GM12878 (cell line): ENCODE results near the gene KCND2. TPM values are rescaled to one million over a fixed set of nuclear protein-coding genes. Genes with fewer than 3 reads are reported as not detected.
A peak's percentile ranks its signal among the peaks of the same experiment; 100 is the strongest.

ENCODE experiments used
- ATAC-seq: fragments of 200-7000 bp; cut with Tn5 transposase; 3 replicates; pipeline ENCODE4 v1.9.1; 2020; ENCODE audit warnings: mild to moderate bottlenecking, moderate library complexity
- BruUV-seq: library from RNA; stranded (reverse); fragments of 400-500 nt; replicated peaks from 2 replicates; lab custom pipeline; 2021; lab: Mats Ljungman, UMichigan
- CTCF ChIA-PET: fragments of 300-600 bp; sonication (Branson Sonifier 250); formaldehyde crosslinking; extraction: SDS; loops from one replicate; lab custom pipeline; 2021; ENCODE audit warnings: inconsistent platforms; lab: Yijun Ruan, JAX
- POLR2A ChIA-PET: fragments of 350-600 bp; formaldehyde crosslinking; extraction: SDS; loops from one replicate; lab custom pipeline; 2021; ENCODE audit warnings: inconsistent platforms; lab: Charles Lee
- RAD21 ChIA-PET: fragments of 300-600 bp; sonication (Branson Sonifier 250); formaldehyde crosslinking; loops from one replicate; lab custom pipeline; 2023; ENCODE audit warnings: antibody characterized with exemption; ENCODE audit not compliant: unreplicated experiment; lab: Charles Lee
- SMC1A ChIA-PET: fragments of 300-600 bp; sonication (Branson Sonifier 250); formaldehyde crosslinking; loops from one replicate; lab custom pipeline; 2023; ENCODE audit not compliant: unreplicated experiment, uncharacterized antibody; lab: Charles Lee
- DNase-seq: peaks from one replicate; pipeline ENCODE4 v3.0.0-alpha.2; 2011; ENCODE audit warnings: low read depth, low spot score
- FAIRE-seq: peaks from 3 replicates; lab custom pipeline; 2011; peaks lifted over from hg19 to GRCh38; lab: Jason Lieb, UNC
- H2AFZ ChIP-seq: 2 replicates; pipeline ENCODE4 v1.6.0; 2011; ENCODE audit warnings: low read depth, low read length, control low read depth; ENCODE audit not compliant: control insufficient read depth
- H3K27ac ChIP-seq: 2 replicates; pipeline ENCODE4 v1.5.1; 2011; ENCODE audit warnings: control low read depth; ENCODE audit not compliant: control insufficient read depth, insufficient read depth
- H3K27me3 ChIP-seq, 2 experiments: replicated peaks in 1 of 2; 2 replicates each; pipeline versions ENCODE4 v1.6.0 to v1.6.1; 2011; ENCODE audit warnings: low read length in 1 of 2; ENCODE audit not compliant: control insufficient read depth in 2 of 2, insufficient read depth in 2 of 2
- H3K36me3 ChIP-seq, 2 experiments: 2 replicates each; pipeline ENCODE4 v1.5.1; 2011; ENCODE audit warnings: low read length in 1 of 2; ENCODE audit not compliant: control insufficient read depth in 2 of 2, insufficient read depth in 2 of 2
- H3K4me1 ChIP-seq: 2 replicates; pipeline ENCODE4 v1.6.1; 2011; ENCODE audit warnings: mild to moderate bottlenecking, low read length, moderate library complexity, mixed read lengths; ENCODE audit not compliant: control insufficient read depth, insufficient read depth
- H3K4me2 ChIP-seq: 2 replicates; pipeline ENCODE4 v1.6.0; 2011; ENCODE audit warnings: control low read depth; ENCODE audit not compliant: control insufficient read depth, insufficient read depth
- H3K4me3 ChIP-seq: fragments of 200-600 bp; sonication (generic); 2 replicates; pipeline ENCODE4 v1.5.1; 2016
- H3K79me2 ChIP-seq: 2 replicates; pipeline ENCODE4 v1.6.0; 2011; ENCODE audit warnings: low read length; ENCODE audit not compliant: control insufficient read depth, insufficient read depth
- H3K9ac ChIP-seq: 2 replicates; pipeline ENCODE4 v1.8.0; 2011; ENCODE audit warnings: low read length, control low read depth, mixed read lengths; ENCODE audit not compliant: control insufficient read depth, insufficient read depth
- H3K9me3 ChIP-seq: replicated peaks from 3 replicates; pipeline ENCODE4 v1.5.1; 2011; ENCODE audit warnings: mild to moderate bottlenecking, low read length; ENCODE audit not compliant: control insufficient read depth, insufficient read depth
- H4K20me1 ChIP-seq: 2 replicates; pipeline ENCODE4 v1.6.0; 2011; ENCODE audit not compliant: control insufficient read depth, insufficient read depth
- DPF2 ChIP-seq: fragments of 450-650 bp; IDR thresholded peaks from 2 replicates; pipeline ENCODE4 v1.6.1; 2017; ENCODE audit warnings: mild to moderate bottlenecking
- GABPA ChIP-seq: IDR thresholded peaks from 2 replicates; pipeline ENCODE4 v1.6.1; 2014; ENCODE audit warnings: antibody characterized with exemption, low read depth, mild to moderate bottlenecking, inconsistent platforms
- IRF4 ChIP-seq: IDR thresholded peaks from 2 replicates; pipeline ENCODE4 v1.6.1; 2011; ENCODE audit warnings: low read depth, low read length
- KAT2A ChIP-seq: conservative IDR thresholded peaks from 2 replicates; pipeline ENCODE4 v1.6.1; 2011; ENCODE audit warnings: low read depth, low read length; ENCODE audit not compliant: control insufficient read depth
- KDM1A ChIP-seq: fragments of 200-600 bp; sonication (generic); IDR thresholded peaks from 2 replicates; pipeline ENCODE4 v1.6.1; 2016; ENCODE audit warnings: borderline replicate concordance
- MTA2 ChIP-seq: fragments of 450-650 bp; IDR thresholded peaks from 2 replicates; pipeline ENCODE4 v1.6.1; 2016; ENCODE audit warnings: low read depth, mild to moderate bottlenecking, moderate library complexity
- MYB ChIP-seq: fragments of 150-350 bp; IDR thresholded peaks from 2 replicates; pipeline ENCODE4 v1.6.1; 2014; ENCODE audit warnings: mild to moderate bottlenecking, low read depth, low read length, borderline replicate concordance
- NRF1 ChIP-seq: conservative IDR thresholded peaks from 2 replicates; pipeline ENCODE4 v1.6.1; 2011; ENCODE audit warnings: mild to moderate bottlenecking, low read depth, low read length, improper control_type of control experiment
- POU2F2 ChIP-seq: IDR thresholded peaks from 3 replicates; pipeline ENCODE4 v1.6.1; 2011; ENCODE audit warnings: low read depth, mild to moderate bottlenecking, low read length, borderline replicate concordance
- RFX5 ChIP-seq: IDR thresholded peaks from 2 replicates; pipeline ENCODE4 v1.6.1; 2011; ENCODE audit warnings: low read depth, low read length, improper control_type of control experiment
- SIN3A ChIP-seq: IDR thresholded peaks from 2 replicates; pipeline ENCODE4 v1.6.1; 2012; ENCODE audit warnings: low read depth, low read length, improper control_type of control experiment
- STAT3 ChIP-seq: IDR thresholded peaks from 2 replicates; pipeline ENCODE4 v1.6.1; 2011; ENCODE audit warnings: low read depth, low read length, improper control_type of control experiment
- ZNF217 ChIP-seq: fragments of 450-650 bp; IDR thresholded peaks from 2 replicates; pipeline ENCODE4 v1.6.1; 2017; ENCODE audit warnings: antibody characterized with exemption, mild to moderate bottlenecking
- WGBS: methylation state at CpG from one replicate; pipeline ENCODE4 v1.1.6; 2016; ENCODE audit warnings: low lambda C conversion rate; ENCODE audit not compliant: insufficient replicate concordance, insufficient coverage; ENCODE audit errors: missing lambda C conversion rate; 5-methylcytosine and 5-hydroxymethylcytosine counted together
- in situ Hi-C: fragments of 300-500 bp; cut with MboI; formaldehyde crosslinking; loops from 9 replicates; pipeline ENCODE4 v1.14.3; 2018; ENCODE audit warnings: mixed read lengths
- intact Hi-C: fragments of 100-400 bp; cut with micrococcal nuclease; formaldehyde crosslinking; loops from one replicate; pipeline ENCODE4 v1.14.2; 2022; ENCODE audit not compliant: unreplicated experiment
- polyA plus RNA-seq, 11 experiments: library from polyadenylated mRNA; depleted of rRNA in 4 of 11; unstranded in 6 of 11; stranded (reverse) in 5 of 11; fragments of >200 nt; fragmentation: Nextera tagmentation in 4 of 11; fragmentation: Illumina TruSeq in 1 of 11; extraction: Ambion mirVana in 4 of 11; extraction: Trizol in 1 of 11; gene quantifications; 1 replicate in 1 of 11; 2 replicates in 10 of 11; pipeline versions ENCODE4 v1.2.1 to v1.2.3, GENCODE V29; 2011 to 2016; ENCODE audit warnings: inconsistent platforms in 2 of 11, missing spikeins in 2 of 11, low read depth in 1 of 11
- total RNA-seq, 4 experiments: library from RNA; depleted of rRNA in 3 of 4; stranded (reverse); fragments of >200 nt in 3 of 4; fragmentation: Illumina TruSeq in 1 of 4; extraction: Trizol in 1 of 4; gene quantifications; 2 replicates each; pipeline versions ENCODE4 v1.2.1 to v1.2.3, GENCODE V29; 2013 to 2021
- TF ChIP-seq, protein P1 (sequence below): fragments of 450-650 bp; IDR thresholded peaks from 2 replicates; pipeline ENCODE4 v1.6.1; 2017; ENCODE audit warnings: low read depth, mild to moderate bottlenecking, moderate library complexity
- TF ChIP-seq, protein P2 (sequence below): fragments of 150-350 bp; IDR thresholded peaks from 2 replicates; pipeline ENCODE4 v1.6.1; 2016; ENCODE audit warnings: low read depth, low read length
- TF ChIP-seq, protein P3 (sequence below): IDR thresholded peaks from 2 replicates; pipeline ENCODE4 v1.6.1; 2011; ENCODE audit warnings: borderline replicate concordance, low read depth, mild to moderate bottlenecking, moderate library complexity, mixed read lengths, low read length; ENCODE audit not compliant: insufficient read depth; ENCODE audit errors: extremely low read length
- TF ChIP-seq, protein P4 (sequence below): fragments of 450-650 bp; IDR thresholded peaks from 2 replicates; pipeline ENCODE4 v1.6.1; 2016; ENCODE audit warnings: mild to moderate bottlenecking

KCND2 gene
- total and polyA plus RNA-seq, 10 of the 15 experiments (the other 5 are each of a cell fraction or from before 2014, with no cell fraction given) = 3.6 to 22.3 (median 6.3) TPM

DNA sequence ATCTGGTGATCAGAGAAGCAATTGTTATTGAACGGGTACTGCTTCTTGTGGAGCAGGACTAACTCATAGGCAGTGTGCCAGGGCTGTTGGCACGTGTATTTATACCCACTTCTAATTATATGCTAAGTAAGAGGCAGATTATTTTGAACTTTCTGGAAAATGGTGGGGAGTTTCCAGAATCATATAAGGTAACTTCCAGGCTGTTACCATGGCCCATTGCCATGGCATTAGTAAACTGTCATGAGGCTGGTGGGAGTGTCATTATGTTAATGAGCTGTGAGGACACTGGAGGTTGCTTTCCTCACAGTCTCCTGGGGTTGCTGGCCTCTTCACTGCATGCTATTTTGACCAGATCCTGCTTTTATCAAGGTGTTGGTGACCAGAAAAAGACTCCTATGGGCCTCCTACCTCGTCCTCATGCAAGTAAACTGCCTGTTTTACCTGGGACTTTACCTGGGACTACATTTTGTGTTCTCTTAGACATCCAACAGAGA lies 122.6 kb downstream of the KCND2 start:
- CTCF ChIA-PET = interaction anchor here (1.0 to 2.2 kb wide), 5 partner anchors 11 to 59 kb away, joined by 3 to 11 read pairs (median 9); no protein-coding TSS in a partner anchor
- H3K27me3 ChIP-seq = no peaks in the 10 kb centered on the region
- TF ChIP-seq DPF2 = 0 out of 2 replicates have a peak, but pooled peaks have one; percentile 25
- TF ChIP-seq, protein P1, sequence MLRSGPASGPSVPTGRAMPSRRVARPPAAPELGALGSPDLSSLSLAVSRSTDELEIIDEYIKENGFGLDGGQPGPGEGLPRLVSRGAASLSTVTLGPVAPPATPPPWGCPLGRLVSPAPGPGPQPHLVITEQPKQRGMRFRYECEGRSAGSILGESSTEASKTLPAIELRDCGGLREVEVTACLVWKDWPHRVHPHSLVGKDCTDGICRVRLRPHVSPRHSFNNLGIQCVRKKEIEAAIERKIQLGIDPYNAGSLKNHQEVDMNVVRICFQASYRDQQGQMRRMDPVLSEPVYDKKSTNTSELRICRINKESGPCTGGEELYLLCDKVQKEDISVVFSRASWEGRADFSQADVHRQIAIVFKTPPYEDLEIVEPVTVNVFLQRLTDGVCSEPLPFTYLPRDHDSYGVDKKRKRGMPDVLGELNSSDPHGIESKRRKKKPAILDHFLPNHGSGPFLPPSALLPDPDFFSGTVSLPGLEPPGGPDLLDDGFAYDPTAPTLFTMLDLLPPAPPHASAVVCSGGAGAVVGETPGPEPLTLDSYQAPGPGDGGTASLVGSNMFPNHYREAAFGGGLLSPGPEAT = peak; percentile 94
- TF ChIP-seq MTA2 = peak; percentile 44; the same call in 1 of the 2 replicates
- TF ChIP-seq, protein P2, sequence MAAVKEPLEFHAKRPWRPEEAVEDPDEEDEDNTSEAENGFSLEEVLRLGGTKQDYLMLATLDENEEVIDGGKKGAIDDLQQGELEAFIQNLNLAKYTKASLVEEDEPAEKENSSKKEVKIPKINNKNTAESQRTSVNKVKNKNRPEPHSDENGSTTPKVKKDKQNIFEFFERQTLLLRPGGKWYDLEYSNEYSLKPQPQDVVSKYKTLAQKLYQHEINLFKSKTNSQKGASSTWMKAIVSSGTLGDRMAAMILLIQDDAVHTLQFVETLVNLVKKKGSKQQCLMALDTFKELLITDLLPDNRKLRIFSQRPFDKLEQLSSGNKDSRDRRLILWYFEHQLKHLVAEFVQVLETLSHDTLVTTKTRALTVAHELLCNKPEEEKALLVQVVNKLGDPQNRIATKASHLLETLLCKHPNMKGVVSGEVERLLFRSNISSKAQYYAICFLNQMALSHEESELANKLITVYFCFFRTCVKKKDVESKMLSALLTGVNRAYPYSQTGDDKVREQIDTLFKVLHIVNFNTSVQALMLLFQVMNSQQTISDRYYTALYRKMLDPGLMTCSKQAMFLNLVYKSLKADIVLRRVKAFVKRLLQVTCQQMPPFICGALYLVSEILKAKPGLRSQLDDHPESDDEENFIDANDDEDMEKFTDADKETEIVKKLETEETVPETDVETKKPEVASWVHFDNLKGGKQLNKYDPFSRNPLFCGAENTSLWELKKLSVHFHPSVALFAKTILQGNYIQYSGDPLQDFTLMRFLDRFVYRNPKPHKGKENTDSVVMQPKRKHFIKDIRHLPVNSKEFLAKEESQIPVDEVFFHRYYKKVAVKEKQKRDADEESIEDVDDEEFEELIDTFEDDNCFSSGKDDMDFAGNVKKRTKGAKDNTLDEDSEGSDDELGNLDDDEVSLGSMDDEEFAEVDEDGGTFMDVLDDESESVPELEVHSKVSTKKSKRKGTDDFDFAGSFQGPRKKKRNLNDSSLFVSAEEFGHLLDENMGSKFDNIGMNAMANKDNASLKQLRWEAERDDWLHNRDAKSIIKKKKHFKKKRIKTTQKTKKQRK = no peak
- TF ChIP-seq KDM1A = no peak
- TF ChIP-seq MYB = no peak
- no peak for TF ChIP-seq STAT3
- peak; percentile 88; the same call in 1 of the 3 replicates for TF ChIP-seq POU2F2
- TF ChIP-seq SIN3A = no peak
- no peak for TF ChIP-seq ZNF217
- TF ChIP-seq NRF1 = no peak
- TF ChIP-seq IRF4 = no peak
- no peak for TF ChIP-seq KAT2A
- TF ChIP-seq, protein P3, sequence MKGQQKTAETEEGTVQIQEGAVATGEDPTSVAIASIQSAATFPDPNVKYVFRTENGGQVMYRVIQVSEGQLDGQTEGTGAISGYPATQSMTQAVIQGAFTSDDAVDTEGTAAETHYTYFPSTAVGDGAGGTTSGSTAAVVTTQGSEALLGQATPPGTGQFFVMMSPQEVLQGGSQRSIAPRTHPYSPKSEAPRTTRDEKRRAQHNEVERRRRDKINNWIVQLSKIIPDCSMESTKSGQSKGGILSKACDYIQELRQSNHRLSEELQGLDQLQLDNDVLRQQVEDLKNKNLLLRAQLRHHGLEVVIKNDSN = no peak
- TF ChIP-seq GABPA = no peak
- TF ChIP-seq RFX5 = no peak
- TF ChIP-seq, protein P4, sequence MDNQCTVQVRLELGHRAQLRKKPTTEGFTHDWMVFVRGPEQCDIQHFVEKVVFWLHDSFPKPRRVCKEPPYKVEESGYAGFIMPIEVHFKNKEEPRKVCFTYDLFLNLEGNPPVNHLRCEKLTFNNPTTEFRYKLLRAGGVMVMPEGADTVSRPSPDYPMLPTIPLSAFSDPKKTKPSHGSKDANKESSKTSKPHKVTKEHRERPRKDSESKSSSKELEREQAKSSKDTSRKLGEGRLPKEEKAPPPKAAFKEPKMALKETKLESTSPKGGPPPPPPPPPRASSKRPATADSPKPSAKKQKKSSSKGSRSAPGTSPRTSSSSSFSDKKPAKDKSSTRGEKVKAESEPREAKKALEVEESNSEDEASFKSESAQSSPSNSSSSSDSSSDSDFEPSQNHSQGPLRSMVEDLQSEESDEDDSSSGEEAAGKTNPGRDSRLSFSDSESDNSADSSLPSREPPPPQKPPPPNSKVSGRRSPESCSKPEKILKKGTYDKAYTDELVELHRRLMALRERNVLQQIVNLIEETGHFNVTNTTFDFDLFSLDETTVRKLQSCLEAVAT = peak; percentile 80

More for the DNA sequence above, 122.6 kb downstream of the KCND2 start:
- no TSS peak for BruUV-seq
- Histone ChIP-seq H3K4me1 (peaks cover 18% of the 10 kb centered on the region), H3K4me2 (peak overlapping the region; percentile 46), H2AFZ (no peak overlapping the region), H4K20me1 (no peaks in the 10 kb centered on the region), H3K36me3 (no peaks in the 10 kb centered on the region), H3K4me3 (peak overlapping the region; percentile 62), H3K9me3 (no peaks in the 10 kb centered on the region; the same call in 1 of the 3 replicates), H3K79me2 (peaks cover 49% of the 10 kb centered on the region), H3K27ac (peak overlapping the region; percentile 32), H3K9ac (peak overlapping the region; percentile 61)
- intact Hi-C loops = loop anchor here (2.0 to 5.0 kb wide), 3 partner anchors 59 to 462 kb away; partner anchors contain the start of genes KCND2 and TSPAN12
- ChIA-PET POLR2A (interaction anchor here (0.9 to 3.1 kb wide), 9 partner anchors 9 to 153 kb away, joined by 3 to 22 read pairs (median 5); partner anchors contain the start of gene KCND2), RAD21 (interaction anchor here (0.9 to 4.3 kb wide), 8 partner anchors 11 to 329 kb away, joined by 3 to 32 read pairs (median 5); partner anchors contain the start of gene KCND2), SMC1A (interaction anchor here (0.6 to 14.8 kb wide), 22 partner anchors 10 to 460 kb away, joined by 3 to 305 read pairs (median 4); partner anchors contain the start of gene KCND2)
- 31% methylated on average over 3 of the region's 3 CpGs for WGBS
- DNase-seq (peak; percentile 81), FAIRE-seq (peak; percentile 88), ATAC-seq (peak; percentile 85)
- in situ Hi-C loops = no loop called here
